NT2/D1 (cell line): ENCODE data around the gene TMEM222.

Experiments used
- SUZ12 ChIP-seq: IDR thresholded peaks from 2 replicates; pipeline ENCODE4 v1.6.1; 2011; ENCODE audit not compliant: insufficient read length, insufficient read depth; ENCODE audit errors: extremely low read depth
- YY1 ChIP-seq: IDR thresholded peaks from 2 replicates; pipeline ENCODE4 v1.6.1; 2011; ENCODE audit not compliant: insufficient read length, insufficient read depth

GRCh38 chr1:27327964-27328363, 6.0 kb downstream of the TMEM222 start:
- no peak for TF ChIP-seq YY1
- TF ChIP-seq SUZ12: no peak
